ENCODE data around the gene BHLHE41. TPM values are rescaled to one million over a fixed set of nuclear protein-coding genes. Genes with fewer than 3 reads are reported as not detected.

BHLHE41 gene
- polyA plus RNA-seq, 2 donors: 0.45 to 1.5 TPM

- H3K4me3 ChIP-seq (ENCODE audit: low read depth in 1 of 2, low read length in 2 of 2): no peak overlapping the region
- no peaks in the 10 kb centered on the region for H3K27me3 ChIP-seq (ENCODE audit: control insufficient read depth in 1 of 2, insufficient read depth in 2 of 2, low read length in 2 of 2)
- H3K4me1 ChIP-seq (ENCODE audit: control insufficient read depth in 2 of 2, insufficient read depth in 2 of 2, low read length in 1 of 2): no peaks in the 10 kb centered on the region
- no peak overlapping the region for H3K27ac ChIP-seq (ENCODE audit: low read depth in 2 of 2, low read length in 1 of 2)
- whole genome bisulfite sequencing, 2 donors: 77 to 81% methylated on average over 5 of the region's 5 CpGs
- H3K9me3 ChIP-seq (ENCODE audit: control insufficient read depth in 2 of 2, insufficient read depth in 1 of 2, low read depth in 1 of 2, low read length in 1 of 2): no peaks in the 10 kb centered on the region
- no peaks in the 10 kb centered on the region for H3K36me3 ChIP-seq (ENCODE audit: control insufficient read depth in 2 of 2, insufficient read depth in 2 of 2, low read length in 1 of 2)
Measured at GRCh38 chr12:26102953-26103352, 21.9 kb downstream of the BHLHE41 start.

- no peak overlapping the region for H3K4me3 ChIP-seq (ENCODE audit: low read depth in 1 of 2, low read length in 2 of 2)
- no peaks in the 10 kb centered on the region for H3K9me3 ChIP-seq (ENCODE audit: control insufficient read depth in 2 of 2, insufficient read depth in 1 of 2, low read depth in 1 of 2, low read length in 1 of 2)
- 60 to 71% methylated on average over 4 of the region's 4 CpGs for WGBS, 2 donors
- H3K27me3 ChIP-seq (ENCODE audit: control insufficient read depth in 1 of 2, insufficient read depth in 2 of 2, low read length in 2 of 2): no peaks in the 10 kb centered on the region
- no peaks in the 10 kb centered on the region for H3K36me3 ChIP-seq (ENCODE audit: control insufficient read depth in 2 of 2, insufficient read depth in 2 of 2, low read length in 1 of 2)
- H3K4me1 ChIP-seq (ENCODE audit: control insufficient read depth in 2 of 2, insufficient read depth in 2 of 2, low read length in 1 of 2): no peaks in the 10 kb centered on the region
- no peak overlapping the region for H3K27ac ChIP-seq (ENCODE audit: low read depth in 2 of 2, low read length in 1 of 2)
Measured at GRCh38 chr12:26101763-26102162, 23.1 kb downstream of the BHLHE41 start.

- Histone ChIP-seq H3K36me3 (ENCODE audit: control insufficient read depth in 2 of 2, insufficient read depth in 2 of 2, low read length in 1 of 2) (no peaks in the 10 kb centered on the region), H3K27me3 (ENCODE audit: control insufficient read depth in 1 of 2, insufficient read depth in 2 of 2, low read length in 2 of 2) (no peaks in the 10 kb centered on the region), H3K4me3 (ENCODE audit: low read depth in 1 of 2, low read length in 2 of 2) (no peak overlapping the region), H3K27ac (ENCODE audit: low read depth in 2 of 2, low read length in 1 of 2) (no peak overlapping the region), H3K4me1 (ENCODE audit: control insufficient read depth in 2 of 2, insufficient read depth in 2 of 2, low read length in 1 of 2) (no peaks in the 10 kb centered on the region), H3K9me3 (ENCODE audit: control insufficient read depth in 2 of 2, insufficient read depth in 1 of 2, low read depth in 1 of 2, low read length in 1 of 2) (no peaks in the 10 kb centered on the region)
- 35 to 36% methylated on average over 3 of the region's 3 CpGs for WGBS, 2 donors
Measured at GRCh38 chr12:26101350-26101734, 23.5 kb downstream of the BHLHE41 start.

GRCh38 chr12:26100666-26101349 lies 24.0 kb downstream of the BHLHE41 start:
- Histone ChIP-seq H3K9me3 (ENCODE audit: control insufficient read depth in 2 of 2, insufficient read depth in 1 of 2, low read depth in 1 of 2, low read length in 1 of 2) (no peaks in the 10 kb centered on the region), H3K36me3 (ENCODE audit: control insufficient read depth in 2 of 2, insufficient read depth in 2 of 2, low read length in 1 of 2) (no peaks in the 10 kb centered on the region), H3K4me3 (ENCODE audit: low read depth in 1 of 2, low read length in 2 of 2) (no peak overlapping the region), H3K27me3 (ENCODE audit: control insufficient read depth in 1 of 2, insufficient read depth in 2 of 2, low read length in 2 of 2) (no peaks in the 10 kb centered on the region), H3K4me1 (ENCODE audit: control insufficient read depth in 2 of 2, insufficient read depth in 2 of 2, low read length in 1 of 2) (no peaks in the 10 kb centered on the region), H3K27ac (ENCODE audit: low read depth in 2 of 2, low read length in 1 of 2) (no peak overlapping the region)
- WGBS, 2 donors: 54 to 65% methylated on average over 8 of the region's 8 CpGs

GRCh38 chr12:26097046-26097878 lies 27.6 kb downstream of the BHLHE41 start:
- no peaks in the 10 kb centered on the region for H3K4me1 ChIP-seq (ENCODE audit: control insufficient read depth in 2 of 2, insufficient read depth in 2 of 2, low read length in 1 of 2)
- no peaks in the 10 kb centered on the region for H3K36me3 ChIP-seq (ENCODE audit: control insufficient read depth in 2 of 2, insufficient read depth in 2 of 2, low read length in 1 of 2)
- no peak overlapping the region for H3K27ac ChIP-seq (ENCODE audit: low read depth in 2 of 2, low read length in 1 of 2)
- H3K27me3 ChIP-seq (ENCODE audit: control insufficient read depth in 1 of 2, insufficient read depth in 2 of 2, low read length in 2 of 2): no peaks in the 10 kb centered on the region
- 14 to 16% methylated on average over 6 of the region's 6 CpGs for WGBS, 2 donors
- H3K4me3 ChIP-seq (ENCODE audit: low read depth in 1 of 2, low read length in 2 of 2): no peak overlapping the region
- no peaks in the 10 kb centered on the region for H3K9me3 ChIP-seq (ENCODE audit: control insufficient read depth in 2 of 2, insufficient read depth in 1 of 2, low read depth in 1 of 2, low read length in 1 of 2)

- no peaks in the 10 kb centered on the region for H3K4me1 ChIP-seq (ENCODE audit: control insufficient read depth in 2 of 2, insufficient read depth in 2 of 2, low read length in 1 of 2)
- no peak overlapping the region for H3K4me3 ChIP-seq (ENCODE audit: low read depth in 1 of 2, low read length in 2 of 2)
- no peaks in the 10 kb centered on the region for H3K27me3 ChIP-seq (ENCODE audit: control insufficient read depth in 1 of 2, insufficient read depth in 2 of 2, low read length in 2 of 2)
- 94 to 95% methylated on average over 2 of the region's 2 CpGs for WGBS, 2 donors
- H3K9me3 ChIP-seq (ENCODE audit: control insufficient read depth in 2 of 2, insufficient read depth in 1 of 2, low read depth in 1 of 2, low read length in 1 of 2): no peaks in the 10 kb centered on the region
- H3K27ac ChIP-seq (ENCODE audit: low read depth in 2 of 2, low read length in 1 of 2): no peak overlapping the region
- H3K36me3 ChIP-seq (ENCODE audit: control insufficient read depth in 2 of 2, insufficient read depth in 2 of 2, low read length in 1 of 2): no peaks in the 10 kb centered on the region
Measured at GRCh38 chr12:26096036-26096435, 28.8 kb downstream of the BHLHE41 start.

GRCh38 chr12:26095186-26095585 lies 29.7 kb downstream of the BHLHE41 start:
- Histone ChIP-seq H3K9me3 (ENCODE audit: control insufficient read depth in 2 of 2, insufficient read depth in 1 of 2, low read depth in 1 of 2, low read length in 1 of 2) (no peaks in the 10 kb centered on the region), H3K27ac (ENCODE audit: low read depth in 2 of 2, low read length in 1 of 2) (no peak overlapping the region), H3K27me3 (ENCODE audit: control insufficient read depth in 1 of 2, insufficient read depth in 2 of 2, low read length in 2 of 2) (no peaks in the 10 kb centered on the region), H3K4me3 (ENCODE audit: low read depth in 1 of 2, low read length in 2 of 2) (no peak overlapping the region), H3K36me3 (ENCODE audit: control insufficient read depth in 2 of 2, insufficient read depth in 2 of 2, low read length in 1 of 2) (no peaks in the 10 kb centered on the region), H3K4me1 (ENCODE audit: control insufficient read depth in 2 of 2, insufficient read depth in 2 of 2, low read length in 1 of 2) (no peaks in the 10 kb centered on the region)
- WGBS, 2 donors: 93% methylated on average over 2 of the region's 2 CpGs

GRCh38 chr12:26092346-26093105 lies 32.3 kb downstream of the BHLHE41 start:
- Histone ChIP-seq H3K4me1 (ENCODE audit: control insufficient read depth in 2 of 2, insufficient read depth in 2 of 2, low read length in 1 of 2) (no peaks in the 10 kb centered on the region), H3K27me3 (ENCODE audit: control insufficient read depth in 1 of 2, insufficient read depth in 2 of 2, low read length in 2 of 2) (no peaks in the 10 kb centered on the region), H3K9me3 (ENCODE audit: control insufficient read depth in 2 of 2, insufficient read depth in 1 of 2, low read depth in 1 of 2, low read length in 1 of 2) (no peaks in the 10 kb centered on the region), H3K36me3 (ENCODE audit: control insufficient read depth in 2 of 2, insufficient read depth in 2 of 2, low read length in 1 of 2) (no peaks in the 10 kb centered on the region), H3K27ac (ENCODE audit: low read depth in 2 of 2, low read length in 1 of 2) (no peak overlapping the region), H3K4me3 (ENCODE audit: low read depth in 1 of 2, low read length in 2 of 2) (no peak overlapping the region)
- 74% methylated on average over 4 of the region's 4 CpGs for WGBS, 2 donors

GRCh38 chr12:26091822-26092221 lies 33.0 kb downstream of the BHLHE41 start:
- no peaks in the 10 kb centered on the region for H3K36me3 ChIP-seq (ENCODE audit: control insufficient read depth in 2 of 2, insufficient read depth in 2 of 2, low read length in 1 of 2)
- H3K4me3 ChIP-seq (ENCODE audit: low read depth in 1 of 2, low read length in 2 of 2): no peak overlapping the region
- H3K9me3 ChIP-seq (ENCODE audit: control insufficient read depth in 2 of 2, insufficient read depth in 1 of 2, low read depth in 1 of 2, low read length in 1 of 2): no peaks in the 10 kb centered on the region
- no peaks in the 10 kb centered on the region for H3K4me1 ChIP-seq (ENCODE audit: control insufficient read depth in 2 of 2, insufficient read depth in 2 of 2, low read length in 1 of 2)
- no peaks in the 10 kb centered on the region for H3K27me3 ChIP-seq (ENCODE audit: control insufficient read depth in 1 of 2, insufficient read depth in 2 of 2, low read length in 2 of 2)
- 86 to 90% methylated on average over 6 of the region's 6 CpGs for WGBS, 2 donors
- H3K27ac ChIP-seq (ENCODE audit: low read depth in 2 of 2, low read length in 1 of 2): no peak overlapping the region
